Head of caudate nucleus (tissue), 42 donors: ENCODE data around the gene SPR.
A peak's percentile ranks its signal among the peaks of the same experiment; 100 is the strongest.

Experiments used
- DNase-seq, 42 donors: peaks; one replicate each; pipeline versions ENCODE4 v3.0.0 to v3.0.0-alpha.2; 2020 to 2021; ENCODE audit warnings: mixed read lengths in 7 of 42
- intact Hi-C: fragments of 100-400 bp; cut with DNase I; formaldehyde crosslinking; loops from one replicate; pipeline ENCODE4 v1.15.0; 2022

SPR gene

GRCh38 chr2:72887032-72887739, at the start of gene SPR:
Gene SPR, plus strand, starts transcription at chr2:72887408. Its CDS starts 25 bp downstream, at chr2:72887433.
- intact Hi-C loops = no loop called here
- peak; percentile 35 to 93 (median 80) for DNase-seq

- intact Hi-C loops = no loop called here
- no peak for DNase-seq
These were observed 47.1 kb upstream of the SPR start for GRCh38 chr2:72840066-72840465.

- intact Hi-C loops = no loop called here
- DNase-seq = no peak
These were observed 45.6 kb upstream of the SPR start for GRCh38 chr2:72841462-72842125.

GRCh38 chr2:72843301-72843700, 43.9 kb upstream of the SPR start:
- intact Hi-C loops = no loop called here
- no peak for DNase-seq

GRCh38 chr2:72846171-72847095, 40.8 kb upstream of the SPR start:
- intact Hi-C loops = no loop called here
- no peak for DNase-seq

GRCh38 chr2:72847534-72848315, 39.5 kb upstream of the SPR start:
- intact Hi-C loops = no loop called here
- DNase-seq = no peak

GRCh38 chr2:72848436-72849137, 38.6 kb upstream of the SPR start:
- intact Hi-C loops = no loop called here
- no peak for DNase-seq

GRCh38 chr2:72849138-72849462, 38.1 kb upstream of the SPR start:
- intact Hi-C loops = no loop called here

GRCh38 chr2:72851333-72851732, 35.9 kb upstream of the SPR start:
- DNase-seq = no peak
- intact Hi-C loops = no loop called here

More at GRCh38 chr2:72849138-72849462, 38.1 kb upstream of the SPR start:
- no peak for DNase-seq

GRCh38 chr2:72859831-72860262, 27.4 kb upstream of the SPR start:
- DNase-seq = peak; percentile 26 to 93 (median 78)

GRCh38 chr2:72862239-72862988, 24.8 kb upstream of the SPR start:
- intact Hi-C loops = no loop called here

More at GRCh38 chr2:72859831-72860262, 27.4 kb upstream of the SPR start:
- intact Hi-C loops = loop anchor here (2.0 kb wide), 1 partner anchor 89 kb away; no protein-coding TSS in a partner anchor

GRCh38 chr2:72863046-72863445, 24.2 kb upstream of the SPR start:
- peak in 3 of 42 donors; percentile 4 to 45 (median 37) for DNase-seq
- intact Hi-C loops = no loop called here

More at GRCh38 chr2:72862239-72862988, 24.8 kb upstream of the SPR start:
- peak; percentile 71 to 97 (median 93) for DNase-seq

GRCh38 chr2:72864500-72864899, 22.7 kb upstream of the SPR start:
- DNase-seq = peak in 13 of 42 donors; percentile 9 to 56 (median 25)
- intact Hi-C loops = no loop called here

GRCh38 chr2:72871060-72871459, 16.1 kb upstream of the SPR start:
- intact Hi-C loops = no loop called here
- no peak for DNase-seq

GRCh38 chr2:72871880-72872279, 15.3 kb upstream of the SPR start:
- intact Hi-C loops = no loop called here
- DNase-seq = no peak

GRCh38 chr2:72883356-72883962, 3.7 kb upstream of the SPR start:
- DNase-seq = peak in 1 of 42 donors; percentile 61
- intact Hi-C loops = no loop called here

- no peak for DNase-seq
- intact Hi-C loops = no loop called here
These were observed 640 bp upstream of the SPR start for GRCh38 chr2:72886505-72887031.
